IMR-90 (cell line): ENCODE measurements around the gene KCNT2. TPM values are rescaled to one million over a fixed set of nuclear protein-coding genes. Genes with fewer than 3 reads are reported as not detected.

Experiments
- ATAC-seq: fragments of 200-7000 bp; cut with Tn5 transposase; 2 replicates; pipeline ENCODE4 v1.9.1; 2020; ENCODE audit warnings: low read depth, mild to moderate bottlenecking, moderate library complexity
- BruUV-seq: library from RNA; stranded (reverse); fragments of 400-500 nt; replicated peaks from 2 replicates; lab custom pipeline; 2021; lab: Mats Ljungman, UMichigan
- CTCF ChIA-PET: fragments of 300-600 bp; formaldehyde crosslinking; extraction: SDS; loops from one replicate; lab custom pipeline; 2021; ENCODE audit warnings: antibody characterized with exemption; lab: Yijun Ruan, JAX
- POLR2A ChIA-PET: fragments of 300-600 bp; sonication (Branson Sonifier 250); formaldehyde crosslinking; loops from one replicate; lab custom pipeline; 2022; ENCODE audit warnings: antibody characterized with exemption; ENCODE audit not compliant: unreplicated experiment; lab: Charles Lee
- DNase-seq: peaks from one replicate; pipeline ENCODE4 v3.0.0; 2013
- H2AFZ ChIP-seq: replicated peaks from 2 replicates; pipeline ENCODE3; 2013; ENCODE audit warnings: low read length, mild to moderate bottlenecking; ENCODE audit not compliant: poor library complexity
- H2AK5ac ChIP-seq: 2 replicates; pipeline ENCODE4 v1.6.1; 2013; ENCODE audit warnings: low read depth, low read length, inconsistent platforms
- H2AK9ac ChIP-seq: replicated peaks from 2 replicates; pipeline ENCODE3; 2013; ENCODE audit warnings: mild to moderate bottlenecking, low read depth, low read length, moderate library complexity; ENCODE audit not compliant: poor library complexity
- H2BK120ac ChIP-seq: 2 replicates; pipeline ENCODE4 v1.6.1; 2013; ENCODE audit warnings: low read depth, low read length, inconsistent platforms
- H2BK15ac ChIP-seq: 3 replicates; pipeline ENCODE4 v1.6.1; 2013; ENCODE audit warnings: low read depth, low read length, inconsistent platforms
- H2BK20ac ChIP-seq: 2 replicates; pipeline ENCODE4 v1.6.1; 2013; ENCODE audit warnings: low read depth, mild to moderate bottlenecking, inconsistent platforms, low read length, moderate library complexity
- H2BK5ac ChIP-seq: 2 replicates; pipeline ENCODE4 v1.6.1; 2013; ENCODE audit warnings: mild to moderate bottlenecking, low read depth, low read length, inconsistent platforms; ENCODE audit not compliant: poor library complexity, severe bottlenecking
- H3K14ac ChIP-seq: replicated peaks from 2 replicates; pipeline ENCODE4 v1.6.1; 2013; ENCODE audit warnings: low read depth, low read length, inconsistent platforms
- H3K18ac ChIP-seq: 2 replicates; pipeline ENCODE4 v1.6.1; 2013; ENCODE audit warnings: low read depth, low read length, control low read depth
- H3K23ac ChIP-seq: 2 replicates; pipeline ENCODE4 v1.6.1; 2013; ENCODE audit warnings: low read depth, low read length, inconsistent platforms
- H3K27ac ChIP-seq: 2 replicates; pipeline ENCODE4 v1.5.1; 2013; ENCODE audit warnings: mild to moderate bottlenecking, control low read depth, low read length; ENCODE audit not compliant: insufficient read depth
- H3K27me3 ChIP-seq: 2 replicates; pipeline ENCODE4 v1.6.1; 2013; ENCODE audit warnings: low read length; ENCODE audit not compliant: control insufficient read depth, insufficient read depth
- H3K36me3 ChIP-seq: 2 replicates; pipeline ENCODE4 v1.6.1; 2013; ENCODE audit warnings: low read length, mixed read lengths; ENCODE audit not compliant: control insufficient read depth, insufficient read depth
- H3K4ac ChIP-seq: 2 replicates; pipeline ENCODE4 v1.6.1; 2013; ENCODE audit warnings: low read depth, low read length, inconsistent platforms
- H3K4me1 ChIP-seq: 2 replicates; pipeline ENCODE4 v1.6.1; 2013; ENCODE audit warnings: low read length, mixed read lengths; ENCODE audit not compliant: control insufficient read depth, insufficient read depth
- H3K4me2 ChIP-seq: 2 replicates; pipeline ENCODE4 v1.6.1; 2013; ENCODE audit warnings: low read depth, mild to moderate bottlenecking, control low read depth, low read length, moderate library complexity
- H3K4me3 ChIP-seq: 2 replicates; pipeline ENCODE4 v1.5.1; 2013; ENCODE audit warnings: low read depth, mild to moderate bottlenecking, control low read depth, low read length, moderate library complexity; ENCODE audit not compliant: insufficient read depth
- H3K56ac ChIP-seq: 2 replicates; pipeline ENCODE4 v1.6.1; 2013; ENCODE audit warnings: low read length, inconsistent platforms; ENCODE audit not compliant: insufficient read depth; ENCODE audit errors: extremely low read depth
- H3K79me1 ChIP-seq, 2 experiments: 2 replicates each; pipeline ENCODE4 v1.6.1; 2013; ENCODE audit warnings: low read length in 2 of 2, inconsistent platforms in 1 of 2, low read depth in 1 of 2
- H3K9ac ChIP-seq: 2 replicates; pipeline ENCODE4 v1.6.1; 2013; ENCODE audit warnings: low read depth, low read length, control low read depth
- H3K9me1 ChIP-seq: 2 replicates; pipeline ENCODE4 v1.6.1; 2013; ENCODE audit warnings: low read length, inconsistent platforms; ENCODE audit not compliant: insufficient read depth
- H3K9me3 ChIP-seq: 2 replicates; pipeline ENCODE4 v1.6.1; 2013; ENCODE audit warnings: low read length; ENCODE audit not compliant: control insufficient read depth, insufficient read depth
- H4K20me1 ChIP-seq: 2 replicates; pipeline ENCODE4 v1.6.1; 2013; ENCODE audit warnings: low read length, inconsistent platforms; ENCODE audit not compliant: insufficient read depth
- H4K5ac ChIP-seq: 2 replicates; pipeline ENCODE4 v1.6.1; 2013; ENCODE audit warnings: mild to moderate bottlenecking, low read depth, low read length, control low read depth
- H4K8ac ChIP-seq, 2 experiments: 2 replicates each; pipeline ENCODE4 v1.6.1; 2013; ENCODE audit warnings: low read depth in 2 of 2, low read length in 2 of 2, control low read depth in 1 of 2, inconsistent platforms in 1 of 2
- H4K91ac ChIP-seq: 2 replicates; pipeline ENCODE4 v1.6.1; 2013; ENCODE audit warnings: low read depth, low read length, inconsistent platforms; ENCODE audit not compliant: insufficient read depth
- BHLHE40 ChIP-seq: fragments of 150-350 bp; IDR thresholded peaks from 2 replicates; pipeline ENCODE4 v1.6.1; 2016; ENCODE audit warnings: mild to moderate bottlenecking, low read depth, low read length
- CEBPB ChIP-seq: IDR thresholded peaks from 2 replicates; pipeline ENCODE4 v1.6.1; 2012; ENCODE audit warnings: low read depth, low read length, improper control_type of control experiment
- CHD1 ChIP-seq: IDR thresholded peaks from 2 replicates; pipeline ENCODE4 v1.6.1; 2012; ENCODE audit warnings: low read depth, low read length, improper control_type of control experiment
- CTCF ChIP-seq: conservative IDR thresholded peaks from 2 replicates; pipeline ENCODE4 v1.5.1; 2012; ENCODE audit warnings: mild to moderate bottlenecking, low read depth, low read length, improper control_type of control experiment
- ELK1 ChIP-seq: fragments of 150-350 bp; IDR thresholded peaks from 2 replicates; pipeline ENCODE4 v1.6.1; 2016; ENCODE audit warnings: low read depth, mild to moderate bottlenecking, low read length, moderate library complexity, borderline replicate concordance
- FOS ChIP-seq: fragments of 150-350 bp; IDR thresholded peaks from 2 replicates; pipeline ENCODE4 v1.6.1; 2016; ENCODE audit warnings: low read depth, low read length
- MAFK ChIP-seq: IDR thresholded peaks from 2 replicates; pipeline ENCODE4 v1.6.1; 2012; ENCODE audit warnings: low read depth, low read length, improper control_type of control experiment
- MAZ ChIP-seq: IDR thresholded peaks from 2 replicates; pipeline ENCODE4 v1.6.1; 2012; ENCODE audit warnings: low read depth, mild to moderate bottlenecking, low read length, improper control_type of control experiment, moderate library complexity, borderline replicate concordance
- MXI1 ChIP-seq: IDR thresholded peaks from 2 replicates; pipeline ENCODE4 v1.6.1; 2012; ENCODE audit warnings: low read depth, mild to moderate bottlenecking, low read length, moderate library complexity, borderline replicate concordance
- NFE2L2 ChIP-seq: fragments of 150-350 bp; IDR thresholded peaks from 2 replicates; pipeline ENCODE4 v1.6.1; 2016; ENCODE audit warnings: low read depth, mild to moderate bottlenecking, low read length
- POLR2A ChIP-seq: IDR thresholded peaks from 2 replicates; pipeline ENCODE4 v1.6.1; 2012; ENCODE audit warnings: mild to moderate bottlenecking, low read depth, low read length
- RAD21 ChIP-seq: IDR thresholded peaks from 2 replicates; pipeline ENCODE4 v1.6.1; 2012; ENCODE audit warnings: low read length, improper control_type of control experiment
- RCOR1 ChIP-seq: IDR thresholded peaks from 2 replicates; pipeline ENCODE4 v1.6.1; 2012; ENCODE audit warnings: mild to moderate bottlenecking, low read length, improper control_type of control experiment; ENCODE audit not compliant: insufficient replicate concordance
- RFX5 ChIP-seq: IDR thresholded peaks from 2 replicates; pipeline ENCODE4 v1.8.0; 2012; ENCODE audit warnings: low read depth, mild to moderate bottlenecking, low read length, moderate library complexity
- SMC3 ChIP-seq: fragments of 150-350 bp; IDR thresholded peaks from 2 replicates; pipeline ENCODE4 v1.6.1; 2016; ENCODE audit warnings: low read depth, mild to moderate bottlenecking, antibody characterized with exemption, low read length, moderate library complexity
- USF2 ChIP-seq: fragments of 150-350 bp; IDR thresholded peaks from 2 replicates; pipeline ENCODE4 v1.6.1; 2017; ENCODE audit warnings: mild to moderate bottlenecking, antibody characterized with exemption, low read length, low read depth
- WGBS, 2 experiments: methylation state at CpG; one replicate each; pipeline versions ENCODE4 v1.1.5 to v1.1.7; 2013; ENCODE audit warnings: missing lambda C conversion rate in 2 of 2; ENCODE audit not compliant: insufficient read length in 1 of 2; ENCODE audit errors: extremely low coverage in 2 of 2; 5-methylcytosine and 5-hydroxymethylcytosine counted together
- dilution Hi-C: fragments of 300-500 bp; cut with HindIII; formaldehyde crosslinking; loops from one replicate; pipeline ENCODE4 v1.14.3; 2018; ENCODE audit warnings: low sequenced_read_pairs; ENCODE audit not compliant: unreplicated experiment
- in situ Hi-C: fragments of 300-500 bp; cut with MboI; formaldehyde crosslinking; loops from 3 replicates; pipeline ENCODE4 v1.14.3; 2019; ENCODE audit warnings: low sequenced_read_pairs, inconsistent platforms, mixed read lengths
- intact Hi-C: fragments of 100-400 bp; cut with micrococcal nuclease; formaldehyde crosslinking; loops from 2 replicates; pipeline ENCODE4 v1.10.0; 2022
- polyA plus RNA-seq, 3 experiments: library from polyadenylated mRNA; depleted of rRNA; stranded (reverse); fragments of >200 nt; gene quantifications; 2 replicates each; pipeline ENCODE4 v1.2.3, GENCODE V29; 2012; ENCODE audit warnings: low replicate concordance in 1 of 3
- total RNA-seq: library from RNA; depleted of rRNA; stranded (reverse); fragments of >200 nt; gene quantifications from 2 replicates; pipeline ENCODE4 v1.2.3, GENCODE V29; 2012

Gene KCNT2
- total and polyA plus RNA-seq, 2 of the 4 experiments (the other 2 are of a cell fraction), result 0.22 to 0.72 TPM

GRCh38 chr1:196649990-196650389 lies 41.8 kb upstream of the KCNT2 start:
- no peak overlapping the region for H2AK5ac ChIP-seq
- no CpG with 5 or more reads among the region's 12 CpGs for WGBS, 2 experiments
- H2BK20ac ChIP-seq, result no peak overlapping the region; the same call in 1 of the 2 replicates
- intact Hi-C loops, result loop anchor here (5.0 kb wide), 2 partner anchors 43 to 498 kb away; partner anchors contain the start of gene KCNT2
- ChIA-PET CTCF (no interaction called here), POLR2A (no interaction called here)
- no peaks in the 10 kb centered on the region for H3K9me3 ChIP-seq
- DNase-seq, result no peak
- peak overlapping the region; percentile 51 for H2AFZ ChIP-seq
- no peak overlapping the region for H2BK15ac ChIP-seq
- H3K79me1 ChIP-seq, result no peaks in the 10 kb centered on the region
- dilution Hi-C loops, result loop anchor here (25.0 kb wide), 1 partner anchor 313 kb away; no protein-coding TSS in a partner anchor
- H3K4me1 ChIP-seq, result 0 out of 2 replicates have a peak, but pooled peaks cover 2% of the 10 kb centered on the region
- H3K56ac ChIP-seq, result no peak overlapping the region
- TF ChIP-seq NFE2L2, result no peak
- no peak for TF ChIP-seq MXI1
- no peak for TF ChIP-seq CTCF
- no peak for TF ChIP-seq BHLHE40
- no peak for TF ChIP-seq ELK1
- TF ChIP-seq RAD21, result no peak
- TF ChIP-seq MAFK, result no peak
- no peak for TF ChIP-seq RFX5
- no peak for TF ChIP-seq MAZ
- TF ChIP-seq CEBPB, result no peak
- TF ChIP-seq RCOR1, result no peak
- no peak for TF ChIP-seq FOS
- no peak for TF ChIP-seq SMC3
- no peak for TF ChIP-seq POLR2A
- TF ChIP-seq USF2, result no peak
- TF ChIP-seq CHD1, result no peak
- H4K20me1 ChIP-seq, result no peaks in the 10 kb centered on the region
- H3K23ac ChIP-seq, result no peak overlapping the region
- no peak overlapping the region for H3K14ac ChIP-seq
- ATAC-seq, result no peak
- no peak overlapping the region for H4K5ac ChIP-seq
- no peak overlapping the region for H3K4me2 ChIP-seq
- H3K18ac ChIP-seq, result no peak overlapping the region
- no peak overlapping the region for H3K9ac ChIP-seq
- H3K36me3 ChIP-seq, result no peaks in the 10 kb centered on the region
- no peaks in the 10 kb centered on the region for H3K27me3 ChIP-seq
- no peak overlapping the region for H3K27ac ChIP-seq
- no TSS peak for BruUV-seq
- in situ Hi-C loops, result no loop called here
- no peak overlapping the region for H2BK5ac ChIP-seq
- H3K9me1 ChIP-seq, result no peaks in the 10 kb centered on the region
- peak overlapping the region; percentile 43; the same call in 1 of the 2 replicates for H3K4ac ChIP-seq
- H3K4me3 ChIP-seq, result no peak overlapping the region
- no peak overlapping the region for H4K8ac ChIP-seq
- H2BK120ac ChIP-seq, result no peak overlapping the region
- H4K91ac ChIP-seq, result no peak overlapping the region
- H2AK9ac ChIP-seq, result peak overlapping the region; percentile 42
